Measurements from ENCODE around the gene CA5A.
A peak's percentile ranks its signal among the peaks of the same experiment; 100 is the strongest.

CA5A gene

GRCh38 chr16:87850009-87851006 is 86.0 kb downstream of the CA5A start:
- no peak for DNase-seq (ENCODE audit: low read depth, low spot score)

GRCh38 chr16:87849419-87850008 is 86.8 kb downstream of the CA5A start:
- DNase-seq (ENCODE audit: low read depth, low spot score) = no peak

GRCh38 chr16:87848676-87849345 is 87.5 kb downstream of the CA5A start:
- no peak for DNase-seq (ENCODE audit: low read depth, low spot score)

GRCh38 chr16:87847785-87848675 is 88.3 kb downstream of the CA5A start:
- DNase-seq (ENCODE audit: low read depth, low spot score) = no peak

- no peak for DNase-seq (ENCODE audit: low read depth, low spot score)
Measured at GRCh38 chr16:87847467-87847784, 88.9 kb downstream of the CA5A start.

GRCh38 chr16:87846705-87847466 is 89.4 kb downstream of the CA5A start:
- no peak for DNase-seq (ENCODE audit: low read depth, low spot score)

- no peak for DNase-seq (ENCODE audit: low read depth, low spot score)
Measured at GRCh38 chr16:87845807-87846619, 90.3 kb downstream of the CA5A start.

- no peak for DNase-seq (ENCODE audit: low read depth, low spot score)
Measured at GRCh38 chr16:87845213-87845612, 91.1 kb downstream of the CA5A start.

- no peak for DNase-seq (ENCODE audit: low read depth, low spot score)
Measured at GRCh38 chr16:87844809-87845208, 91.5 kb downstream of the CA5A start.

- peak; percentile 47 for DNase-seq (ENCODE audit: low read depth, low spot score)
Measured at GRCh38 chr16:87844120-87844733, 92.1 kb downstream of the CA5A start.

- no peak for DNase-seq (ENCODE audit: low read depth, low spot score)
Measured at GRCh38 chr16:87843678-87844105, 92.6 kb downstream of the CA5A start.

GRCh38 chr16:87842209-87842869 is 94.0 kb downstream of the CA5A start:
- no peak for DNase-seq (ENCODE audit: low read depth, low spot score)

GRCh38 chr16:87841340-87842208 is 94.8 kb downstream of the CA5A start:
- no peak for DNase-seq (ENCODE audit: low read depth, low spot score)

- DNase-seq (ENCODE audit: low read depth, low spot score) = no peak
Measured at GRCh38 chr16:87840271-87840978, 95.9 kb downstream of the CA5A start.

- DNase-seq (ENCODE audit: low read depth, low spot score) = no peak
Measured at GRCh38 chr16:87839542-87840270, 96.6 kb downstream of the CA5A start.

Data from brain pericyte (primary cell).